Natural killer cell (primary cell): ENCODE measurements around the gene SPATC1L. TPM values are rescaled to one million over a fixed set of nuclear protein-coding genes. Genes with fewer than 3 reads are reported as not detected.

Source experiments
- ATAC-seq, 3 donors: fragments of 150-1000 bp in 2 of 3; fragments of 200-7000 bp in 1 of 3; cut with Tn5 transposase; 1 replicate in 1 of 3; 2 replicates in 2 of 3; pipeline ENCODE4 v1.10.0; 2021; ENCODE audit warnings: mild to moderate bottlenecking in 2 of 3, moderate library complexity in 2 of 3
- DNase-seq, 2 donors: peaks; one replicate each; pipeline versions ENCODE4 v3.0.0 to v3.0.0-alpha.2; 2013 to 2021; ENCODE audit warnings: mixed read lengths in 1 of 2
- H3K27ac ChIP-seq: one replicate; pipeline ENCODE4 v1.5.1; 2013; ENCODE audit warnings: mild to moderate bottlenecking, low read length
- H3K27me3 ChIP-seq: one replicate; pipeline ENCODE4 v1.6.1; 2013; ENCODE audit warnings: low read length; ENCODE audit not compliant: control insufficient read depth, insufficient read depth
- H3K36me3 ChIP-seq: one replicate; pipeline ENCODE4 v1.6.1; 2013; ENCODE audit warnings: low read length; ENCODE audit not compliant: control insufficient read depth, insufficient read depth
- H3K4me1 ChIP-seq: one replicate; pipeline ENCODE4 v1.6.1; 2013; ENCODE audit warnings: low read length; ENCODE audit not compliant: control insufficient read depth, insufficient read depth
- H3K4me3 ChIP-seq: one replicate; pipeline ENCODE4 v1.5.1; 2013; ENCODE audit warnings: low read length
- H3K9me3 ChIP-seq: one replicate; pipeline ENCODE4 v1.6.1; 2013; ENCODE audit warnings: low read length; ENCODE audit not compliant: control insufficient read depth, insufficient read depth
- H3K27ac Mint-ChIP-seq, 2 donors: one replicate each; pipeline ENCODE4 v1.8.0; 2022; ENCODE audit warnings: mild to moderate bottlenecking in 2 of 2, mixed read lengths in 2 of 2, moderate library complexity in 1 of 2
- H3K27me3 Mint-ChIP-seq, 2 donors: one replicate each; pipeline ENCODE4 v1.8.0; 2022; ENCODE audit warnings: low read depth in 2 of 2, mixed read lengths in 2 of 2
- H3K36me3 Mint-ChIP-seq: one replicate; pipeline ENCODE4 v1.8.0; 2022; ENCODE audit warnings: mixed read lengths
- H3K4me1 Mint-ChIP-seq, 2 donors: one replicate each; pipeline ENCODE4 v1.8.0; 2022; ENCODE audit warnings: mixed read lengths in 2 of 2
- H3K4me3 Mint-ChIP-seq: one replicate; pipeline ENCODE4 v1.8.0; 2022; ENCODE audit warnings: mild to moderate bottlenecking, moderate library complexity, mixed read lengths
- H3K9me3 Mint-ChIP-seq, 2 donors: one replicate each; pipeline ENCODE4 v1.8.0; 2022; ENCODE audit warnings: mixed read lengths in 2 of 2
- WGBS: methylation state at CpG from one replicate; pipeline ENCODE4 v1.1.7; 2013; ENCODE audit warnings: missing lambda C conversion rate; ENCODE audit not compliant: insufficient coverage; 5-methylcytosine and 5-hydroxymethylcytosine counted together
- intact Hi-C: fragments of 100-400 bp; cut with micrococcal nuclease; formaldehyde crosslinking; loops from one replicate; pipeline ENCODE4 v1.14.2; 2022
- total RNA-seq, 4 donors: library from RNA; stranded (reverse); fragments of 120-200 nt in 1 of 4; gene quantifications; one replicate each; pipeline versions ENCODE4 v1.2.3 to v1.2.4, GENCODE V29; 2013 to 2022
- TF ChIP-seq, protein P1 (sequence below): fragments of 200-600 bp; IDR thresholded peaks from one replicate; pipeline ENCODE4 v1.8.0; 2022; ENCODE audit warnings: antibody characterized with exemption

The SPATC1L gene
- total RNA-seq, 3 donors from 2014 or later (not counting 1 experiment from before 2014, with no cell fraction given): 0.18 to 4.0 (median 2.7) TPM

DNA sequence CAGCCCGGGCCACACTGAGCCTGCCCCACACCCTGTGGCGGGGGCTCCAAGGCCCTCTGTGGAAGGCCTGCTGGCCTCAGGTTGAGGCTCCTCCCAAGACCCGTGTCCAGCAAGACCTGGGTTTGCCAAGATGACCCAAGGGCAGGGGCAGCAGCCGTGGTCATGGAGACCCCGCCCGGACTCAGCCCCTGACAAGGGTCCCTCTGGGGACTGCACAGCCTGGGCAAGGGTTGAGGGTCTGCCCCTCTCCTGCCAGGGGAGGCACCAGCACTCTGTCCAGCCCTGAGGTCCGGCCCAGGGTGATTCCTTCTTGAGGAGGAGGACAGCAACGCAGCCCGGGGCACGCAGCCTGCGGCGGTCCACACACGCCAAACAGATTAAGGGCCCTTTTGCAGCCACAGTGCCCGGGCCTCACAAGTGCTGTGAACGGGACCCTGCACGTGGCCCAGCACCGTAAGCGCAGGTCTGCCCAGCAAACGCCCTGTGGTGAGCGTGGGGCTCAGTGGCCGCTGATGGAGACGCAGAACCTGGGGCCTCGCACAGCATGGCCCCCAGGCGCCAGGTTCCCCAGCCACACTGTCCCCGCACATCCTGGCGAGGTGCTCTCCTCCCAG is 3.4 kb downstream of the SPATC1L start:
- Histone ChIP-seq H3K36me3 (no peaks in the 10 kb centered on the region), H3K4me3 (no peak overlapping the region), H3K4me1 (peaks cover 16% of the 10 kb centered on the region), H3K27ac (no peak overlapping the region), H3K27me3 (no peaks in the 10 kb centered on the region), H3K9me3 (no peaks in the 10 kb centered on the region)
- no peak for ATAC-seq
- H3K36me3 Mint-ChIP-seq: no peaks in the 10 kb centered on the region
- H3K27me3 Mint-ChIP-seq: peaks cover 0 to 2% of the 10 kb centered on the region in 2 donors
- H3K4me1 Mint-ChIP-seq: no peaks in the 10 kb centered on the region
- intact Hi-C loops: loop anchor here (5.0 kb wide), 1 partner anchor 39 kb away; no protein-coding TSS in a partner anchor
- DNase-seq: no peak
- H3K27ac Mint-ChIP-seq: no peak overlapping the region
- TF ChIP-seq, protein P1, sequence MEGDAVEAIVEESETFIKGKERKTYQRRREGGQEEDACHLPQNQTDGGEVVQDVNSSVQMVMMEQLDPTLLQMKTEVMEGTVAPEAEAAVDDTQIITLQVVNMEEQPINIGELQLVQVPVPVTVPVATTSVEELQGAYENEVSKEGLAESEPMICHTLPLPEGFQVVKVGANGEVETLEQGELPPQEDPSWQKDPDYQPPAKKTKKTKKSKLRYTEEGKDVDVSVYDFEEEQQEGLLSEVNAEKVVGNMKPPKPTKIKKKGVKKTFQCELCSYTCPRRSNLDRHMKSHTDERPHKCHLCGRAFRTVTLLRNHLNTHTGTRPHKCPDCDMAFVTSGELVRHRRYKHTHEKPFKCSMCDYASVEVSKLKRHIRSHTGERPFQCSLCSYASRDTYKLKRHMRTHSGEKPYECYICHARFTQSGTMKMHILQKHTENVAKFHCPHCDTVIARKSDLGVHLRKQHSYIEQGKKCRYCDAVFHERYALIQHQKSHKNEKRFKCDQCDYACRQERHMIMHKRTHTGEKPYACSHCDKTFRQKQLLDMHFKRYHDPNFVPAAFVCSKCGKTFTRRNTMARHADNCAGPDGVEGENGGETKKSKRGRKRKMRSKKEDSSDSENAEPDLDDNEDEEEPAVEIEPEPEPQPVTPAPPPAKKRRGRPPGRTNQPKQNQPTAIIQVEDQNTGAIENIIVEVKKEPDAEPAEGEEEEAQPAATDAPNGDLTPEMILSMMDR: no peak
- H3K4me3 Mint-ChIP-seq: no peak overlapping the region
- H3K9me3 Mint-ChIP-seq: peaks cover 0 to 2% of the 10 kb centered on the region in 2 donors
- 94% methylated on average over 26 of the region's 26 CpGs for WGBS

DNA sequence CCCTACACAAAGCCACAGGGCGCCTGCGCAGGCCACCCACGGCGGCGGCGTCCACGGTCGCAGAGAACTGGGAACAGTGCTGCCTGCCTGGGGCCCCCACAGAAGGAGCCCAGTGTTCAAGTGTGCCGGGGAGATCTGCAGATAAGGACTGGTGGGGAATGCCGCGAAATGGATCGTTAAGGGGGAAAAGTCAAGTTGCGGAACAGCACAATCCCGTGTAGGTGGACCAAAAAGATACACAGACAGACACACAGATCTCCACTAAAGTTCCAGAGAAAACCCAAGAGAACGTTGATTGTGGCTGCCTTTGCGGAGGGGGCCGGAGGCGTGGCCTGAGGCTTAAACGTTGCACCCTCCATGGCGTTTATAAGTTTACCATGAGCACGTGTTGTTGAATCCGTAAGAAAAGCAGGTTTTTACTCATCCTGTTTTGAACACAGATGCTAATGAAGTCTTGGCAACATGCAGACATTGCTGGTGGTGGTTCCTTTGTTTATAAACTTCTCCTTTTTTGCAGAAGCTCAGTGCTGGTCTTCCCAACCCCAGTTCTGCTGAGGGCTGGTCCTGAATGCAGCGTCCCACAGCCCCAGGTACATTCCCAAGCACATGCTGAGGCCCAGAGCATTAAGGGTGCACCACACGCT is 4.1 kb downstream of the SPATC1L start:
- no peak overlapping the region for H3K27ac ChIP-seq
- Mint-ChIP-seq H3K36me3 (peaks cover 5% of the 10 kb centered on the region), H3K9me3 (peaks cover 0 to 2% of the 10 kb centered on the region in 2 donors), H3K27ac (no peak overlapping the region), H3K27me3 (peaks cover 3 to 9% of the 10 kb centered on the region in 2 donors), H3K4me3 (no peak overlapping the region), H3K4me1 (no peaks in the 10 kb centered on the region)
- no peak overlapping the region for H3K4me3 ChIP-seq
- intact Hi-C loops: loop anchor here (5.0 kb wide), 1 partner anchor 38 kb away; no protein-coding TSS in a partner anchor
- no peaks in the 10 kb centered on the region for H3K27me3 ChIP-seq
- no peaks in the 10 kb centered on the region for H3K36me3 ChIP-seq
- TF ChIP-seq, protein P1: no peak
- H3K9me3 ChIP-seq: no peaks in the 10 kb centered on the region
- H3K4me1 ChIP-seq: peaks cover 14% of the 10 kb centered on the region
- ATAC-seq (no peak), DNase-seq (no peak)
- WGBS: 87% methylated on average over 24 of the region's 24 CpGs

DNA sequence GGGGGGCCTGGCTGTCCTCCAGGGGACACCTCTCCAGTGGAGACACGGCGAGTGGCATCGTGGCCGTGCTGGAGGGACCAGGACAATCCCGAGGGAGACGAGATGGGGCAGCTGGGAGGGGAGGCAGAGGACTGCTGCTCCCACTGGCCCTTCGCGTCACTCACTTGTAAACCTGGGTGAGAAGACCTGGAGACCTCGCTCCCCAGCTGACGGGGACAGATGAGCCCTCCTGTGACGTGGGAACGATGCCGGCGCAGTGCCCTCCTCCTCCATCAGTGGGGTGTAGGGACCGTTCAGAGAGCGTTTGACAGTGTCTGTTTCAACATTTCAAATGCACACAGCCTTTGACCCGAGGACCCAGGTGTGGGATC is 4.6 kb downstream of the SPATC1L start:
- H3K9me3 ChIP-seq: no peaks in the 10 kb centered on the region
- TF ChIP-seq, protein P1: no peak
- peaks cover 8 to 14% of the 10 kb centered on the region in 2 donors for H3K27me3 Mint-ChIP-seq
- H3K4me3 ChIP-seq: no peak overlapping the region
- no peaks in the 10 kb centered on the region for H3K27me3 ChIP-seq
- peaks cover 12% of the 10 kb centered on the region for H3K4me1 ChIP-seq
- no peaks in the 10 kb centered on the region for H3K4me1 Mint-ChIP-seq
- intact Hi-C loops: loop anchor here (5.0 kb wide), 1 partner anchor 37 kb away; no protein-coding TSS in a partner anchor
- WGBS: 94% methylated on average over 17 of the region's 17 CpGs
- peaks cover 3 to 5% of the 10 kb centered on the region in 2 donors for H3K9me3 Mint-ChIP-seq
- no peak overlapping the region for H3K4me3 Mint-ChIP-seq
- H3K27ac Mint-ChIP-seq: no peak overlapping the region
- no peaks in the 10 kb centered on the region for H3K36me3 ChIP-seq
- ATAC-seq (no peak), DNase-seq (no peak)
- H3K36me3 Mint-ChIP-seq: peaks cover 10% of the 10 kb centered on the region
- H3K27ac ChIP-seq: no peak overlapping the region
